ENCODE measurements around the gene CTNNBL1. TPM values are rescaled to one million over a fixed set of nuclear protein-coding genes. Genes with fewer than 3 reads are reported as not detected.

The CTNNBL1 gene
- total RNA-seq, 1 experiment from 2014 or later: 64.4 TPM

- Mint-ChIP-seq H3K27me3 (ENCODE audit: low read depth) (no peaks in the 10 kb centered on the region), H3K9me3 (no peaks in the 10 kb centered on the region), H3K36me3 (peaks cover 6% of the 10 kb centered on the region; the same call in 1 of the 2 replicates), H3K4me3 (no peak overlapping the region), H3K27ac (no peak overlapping the region), H3K4me1 (peaks cover 19% of the 10 kb centered on the region)
- ATAC-seq (no peak), DNase-seq (ENCODE audit: low spot score) (no peak)
- no peak for TF ChIP-seq NR3C1 (CRISPR knock-in tag; conservative IDR thresholded peaks at IDR 0.05; ENCODE audit: low read depth)
- no peak for TF ChIP-seq CTCF (IDR thresholded peaks at IDR 0.05)
- TF ChIP-seq ELF4 (CRISPR knock-in tag; IDR thresholded peaks at IDR 0.05; ENCODE audit: low read depth): no peak
- no peak for TF ChIP-seq E2F4 (CRISPR knock-in tag; IDR thresholded peaks at IDR 0.05; ENCODE audit: borderline replicate concordance, low read depth)
- no peak for TF ChIP-seq USF1 (CRISPR knock-in tag; IDR thresholded peaks at IDR 0.05)
- TF ChIP-seq ZNF512 (CRISPR knock-in tag; IDR thresholded peaks at IDR 0.05; ENCODE audit: borderline replicate concordance): no peak
- no peak for TF ChIP-seq MYBL2 (CRISPR knock-in tag; IDR thresholded peaks at IDR 0.05)
- TF ChIP-seq ATF6 (CRISPR knock-in tag; IDR thresholded peaks at IDR 0.05): no peak
- no peak for TF ChIP-seq GTF2I (CRISPR knock-in tag; conservative IDR thresholded peaks at IDR 0.05)
- TF ChIP-seq IRF1 (CRISPR knock-in tag; IDR thresholded peaks at IDR 0.05): no peak
- no peak for TF ChIP-seq AR (CRISPR knock-in tag; IDR thresholded peaks at IDR 0.05)
- TF ChIP-seq NR1H2 (CRISPR knock-in tag; IDR thresholded peaks at IDR 0.05): no peak
- no peak for TF ChIP-seq RORB (CRISPR knock-in tag; IDR thresholded peaks at IDR 0.05)
- no peak for TF ChIP-seq ZMAT4 (CRISPR knock-in tag; IDR thresholded peaks at IDR 0.05)
- ChIA-PET POLR2A (interaction anchor here (0.7 kb wide), 1 partner anchor 190 kb away, joined by 4 read pairs; no protein-coding TSS in a partner anchor), CTCF (interaction anchor here (0.6 to 3.4 kb wide), 2 partner anchors 142 to 287 kb away, joined by 4 to 14 read pairs; no protein-coding TSS in a partner anchor)
Measured at GRCh38 chr20:37850724-37851355, 157.0 kb downstream of the CTNNBL1 start.
